Muscle of arm (tissue), 12 donors: ENCODE data around the gene LRRC47. TPM values are rescaled to one million over a fixed set of nuclear protein-coding genes. Genes with fewer than 3 reads are reported as not detected.

Source experiments
- DNase-seq: peaks from one replicate; pipeline ENCODE4 v3.0.0-alpha.2; 2013
- polyA plus RNA-seq, 12 donors: library from polyadenylated mRNA; unstranded; fragments of 120-200 nt; gene quantifications; one replicate each; pipeline ENCODE4 v1.2.1, GENCODE V29; 2013; ENCODE audit not compliant: insufficient read length in 12 of 12

The LRRC47 gene
- polyA plus RNA-seq, 12 donors: 19.7 to 56.4 (median 50.1) TPM; not detected in 1

DNA sequence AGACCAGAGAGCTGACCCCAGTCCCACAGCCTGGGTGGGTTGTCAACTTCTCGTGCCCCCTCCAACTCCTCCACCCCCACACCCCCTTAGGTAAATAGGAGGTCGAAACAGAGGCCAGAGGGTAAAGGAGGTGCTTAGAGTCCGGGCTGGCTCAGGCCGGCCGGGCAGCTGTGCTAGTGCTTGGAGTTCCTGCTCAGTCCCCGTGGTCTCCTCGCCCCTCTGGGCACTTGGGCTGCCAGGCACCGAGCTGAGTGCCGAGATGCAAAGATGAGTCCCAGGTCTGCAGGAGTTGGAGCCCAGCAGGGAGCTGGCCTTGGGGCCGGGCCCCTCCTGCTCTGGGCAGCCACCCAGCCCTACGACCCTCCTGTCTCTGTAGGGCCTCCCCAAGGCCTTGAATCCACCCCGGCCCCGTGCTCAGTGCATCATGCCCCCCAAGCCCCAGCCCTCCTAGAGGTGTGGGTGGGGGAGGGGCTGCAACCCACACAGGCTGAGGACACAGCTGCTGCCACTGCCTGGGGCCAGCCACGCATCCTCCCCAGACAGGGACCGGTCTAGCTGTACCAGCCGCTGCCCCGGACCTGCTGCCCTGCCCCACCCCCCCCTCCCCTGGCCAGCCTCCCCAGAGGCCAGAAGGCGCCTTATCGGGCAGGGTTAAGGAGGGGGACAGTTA is 21.9 kb downstream of the LRRC47 start:
- no peak for DNase-seq

GRCh38 chr1:3773572-3774275 is 22.6 kb downstream of the LRRC47 start:
- DNase-seq: no peak

DNA sequence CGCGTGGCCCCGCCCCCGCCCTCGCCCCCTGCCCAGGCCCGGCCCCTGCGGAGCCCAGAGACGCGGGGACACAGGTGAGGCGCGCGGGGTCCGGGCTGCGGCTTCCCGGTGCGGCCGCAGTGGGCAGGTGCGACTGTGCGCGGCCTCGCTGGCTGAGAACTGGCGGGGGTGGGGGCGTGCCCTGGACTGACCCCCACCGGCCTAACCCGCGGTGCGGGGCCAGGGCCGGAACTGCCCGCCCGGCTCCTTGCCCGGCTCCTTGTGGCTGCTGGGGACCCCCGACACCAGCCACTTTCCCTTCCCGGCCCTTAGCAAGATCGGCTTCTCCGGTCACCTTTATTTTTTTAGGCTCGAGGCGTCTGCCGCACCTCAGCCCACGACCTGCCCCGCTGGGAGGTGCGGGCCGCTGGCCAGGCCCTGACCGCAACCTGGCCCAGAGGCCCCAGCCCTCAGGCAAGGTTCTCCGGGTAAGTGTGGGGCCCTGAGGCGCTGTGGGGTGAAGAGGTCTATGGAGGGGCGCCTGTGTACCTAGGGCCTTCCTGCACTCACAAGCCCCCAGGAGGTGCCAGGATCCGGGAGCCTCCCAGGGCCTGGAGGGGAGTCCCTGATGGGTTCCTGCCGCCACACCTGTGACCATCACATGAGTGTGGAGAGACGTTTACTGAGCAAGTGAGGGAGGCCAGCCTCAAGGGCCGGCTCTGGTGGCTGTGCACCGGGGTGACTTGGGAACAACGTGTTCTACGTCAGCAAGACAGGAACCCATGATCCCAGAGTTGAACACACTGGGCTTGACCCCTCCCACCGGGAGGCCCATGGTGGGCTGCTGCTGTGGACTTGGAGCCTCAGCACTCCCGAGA is 23.4 kb downstream of the LRRC47 start, which contains the start of gene SMIM1:
Gene SMIM1, plus strand, starts transcription at position 35 of the 857 bp plus-strand sequence. CDS start 2,625 bp downstream, outside the sequence.
- no peak for DNase-seq

DNA sequence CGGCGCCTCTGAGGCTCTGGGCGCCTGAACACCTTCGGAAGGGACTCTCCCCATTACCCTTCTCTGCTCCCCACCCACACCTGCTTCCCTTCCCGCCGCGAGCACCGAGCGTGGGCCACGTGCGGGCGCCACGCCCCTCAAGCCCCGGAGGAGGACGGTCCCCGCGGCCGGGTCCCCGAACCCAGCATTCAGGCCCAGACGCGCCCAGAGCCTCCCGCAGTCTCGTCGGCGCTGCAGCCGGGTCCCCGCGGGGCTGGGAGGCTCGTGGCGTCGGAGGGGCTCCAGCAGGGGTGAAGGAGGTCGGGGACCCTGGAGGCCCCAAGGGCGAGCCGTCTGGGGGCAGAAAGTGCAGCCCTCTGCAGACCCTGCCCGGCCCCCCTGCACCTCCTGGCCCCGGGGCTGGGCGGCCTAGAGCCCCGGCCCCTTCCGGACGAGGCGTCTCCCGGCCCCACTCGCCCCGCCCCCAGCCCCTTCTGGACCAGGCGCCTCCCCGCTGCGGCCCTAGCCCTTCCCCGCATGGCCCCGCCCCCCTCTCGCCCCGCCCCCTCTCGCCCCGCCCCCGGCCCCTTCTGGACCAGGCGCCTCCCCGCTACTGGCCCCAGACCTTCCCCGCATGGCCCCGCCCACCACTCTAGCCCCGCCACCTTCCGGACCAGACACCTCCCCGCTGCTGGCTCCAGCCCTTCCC is 24.1 kb downstream of the LRRC47 start:
- DNase-seq: peak; percentile 66

DNA sequence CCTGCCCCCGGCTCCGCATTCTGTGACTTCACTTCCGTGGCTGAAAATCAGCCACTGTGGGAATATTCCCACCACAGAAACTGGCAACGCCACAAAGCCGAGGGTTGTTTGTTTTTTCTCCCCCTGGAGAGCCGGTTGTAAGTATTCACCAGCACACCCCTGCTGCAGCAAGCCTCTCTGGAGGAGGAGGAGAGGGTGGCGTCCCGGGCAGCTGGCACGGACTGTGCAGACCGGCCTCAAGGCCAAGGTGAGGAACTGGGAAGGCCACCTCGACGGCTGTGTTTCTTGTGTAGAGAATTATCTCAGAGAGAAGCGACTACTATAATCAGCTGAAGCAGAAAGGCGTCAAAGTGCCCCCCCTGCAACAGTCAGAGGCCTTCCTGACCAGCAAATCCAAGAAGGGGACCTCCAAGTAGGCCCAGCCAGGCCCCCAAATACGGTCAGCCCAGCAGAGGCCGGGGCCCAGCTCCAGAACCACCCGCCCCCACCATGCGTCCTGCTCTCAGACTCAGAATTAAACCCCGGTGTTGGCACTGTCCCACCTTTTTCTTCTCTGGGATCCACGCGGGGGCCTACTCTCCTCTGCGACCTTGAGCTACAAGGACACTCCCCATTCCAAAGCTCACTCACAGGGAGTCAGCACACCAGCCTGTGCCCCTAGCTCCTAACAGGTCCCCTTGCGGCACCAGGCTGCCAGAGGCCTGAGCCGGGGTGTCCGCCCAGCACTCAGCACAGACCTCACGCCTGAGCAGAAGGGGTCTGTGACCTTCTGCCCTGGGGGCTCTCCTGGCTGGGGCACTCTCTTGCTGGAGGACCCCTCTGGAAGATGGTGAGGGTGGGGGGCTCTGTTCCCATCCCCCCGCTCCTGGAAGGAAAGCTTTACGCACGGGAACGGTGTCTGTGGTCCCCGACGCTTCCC is 24.9 kb downstream of the LRRC47 start:
- DNase-seq: no peak

- no peak for DNase-seq
Measured at GRCh38 chr1:3770047-3770765, 26.1 kb downstream of the LRRC47 start.

GRCh38 chr1:3768811-3769390 is 27.4 kb downstream of the LRRC47 start:
- no peak for DNase-seq

GRCh38 chr1:3767328-3767925 is 28.9 kb downstream of the LRRC47 start:
- no peak for DNase-seq

GRCh38 chr1:3763351-3764125 is 32.8 kb downstream of the LRRC47 start:
- no peak for DNase-seq

DNA sequence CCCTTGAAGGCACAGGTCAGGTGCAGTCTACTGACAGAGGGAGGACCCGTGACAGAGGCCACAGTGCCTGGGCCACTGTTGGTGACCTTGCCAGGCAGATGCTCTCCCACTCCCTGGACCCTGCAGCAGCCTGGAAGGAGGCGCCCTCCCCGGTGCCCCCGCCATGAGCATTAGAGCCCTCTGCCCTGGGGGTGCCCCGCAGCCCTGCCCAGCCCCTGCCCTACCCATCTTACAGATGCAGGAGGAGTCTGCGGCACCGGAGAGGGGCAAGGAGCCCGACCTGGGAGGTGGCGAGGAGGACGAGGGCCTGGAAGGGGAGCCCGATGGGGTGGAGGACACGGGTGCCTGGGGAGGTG is 33.4 kb downstream of the LRRC47 start:
- no peak for DNase-seq

- no peak for DNase-seq
Measured at GRCh38 chr1:3762151-3762872, 34.0 kb downstream of the LRRC47 start.

DNA sequence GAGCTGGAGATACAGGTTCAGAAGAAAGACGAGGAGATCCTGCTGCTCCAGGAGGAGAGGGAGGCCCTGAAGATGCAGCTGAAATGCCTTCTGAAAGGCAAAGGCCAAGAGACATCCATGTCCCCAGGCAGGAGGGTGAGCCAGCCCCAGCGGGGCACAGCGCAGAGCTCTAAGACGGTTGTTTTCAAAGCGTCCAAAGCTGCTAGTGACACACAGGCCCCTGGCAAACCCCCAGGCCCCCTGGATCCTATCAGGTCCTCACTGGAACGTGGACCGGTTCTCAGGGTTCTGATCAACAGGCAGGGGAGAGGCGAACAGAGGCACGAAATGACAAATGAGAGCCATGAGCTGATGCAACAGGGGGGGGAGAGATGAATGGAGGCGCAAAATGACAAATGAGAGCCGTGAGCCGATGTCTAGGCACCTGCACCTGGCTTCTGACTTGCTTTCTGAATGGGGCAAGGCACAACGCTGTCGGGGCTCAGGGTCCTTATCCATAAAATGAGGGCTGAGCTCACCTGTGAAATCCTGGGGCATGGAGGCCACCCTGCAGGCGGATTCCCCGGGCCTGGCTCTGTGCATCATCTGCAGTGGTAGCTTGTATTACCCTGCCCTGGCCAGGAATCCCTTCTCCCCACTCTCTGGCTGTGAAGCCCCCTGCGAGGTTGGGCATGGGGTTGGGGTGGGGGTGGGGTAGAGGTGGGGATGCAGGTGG is 34.8 kb downstream of the LRRC47 start:
- no peak for DNase-seq

- no peak for DNase-seq
Measured at GRCh38 chr1:3759796-3760195, 36.5 kb downstream of the LRRC47 start.

DNA sequence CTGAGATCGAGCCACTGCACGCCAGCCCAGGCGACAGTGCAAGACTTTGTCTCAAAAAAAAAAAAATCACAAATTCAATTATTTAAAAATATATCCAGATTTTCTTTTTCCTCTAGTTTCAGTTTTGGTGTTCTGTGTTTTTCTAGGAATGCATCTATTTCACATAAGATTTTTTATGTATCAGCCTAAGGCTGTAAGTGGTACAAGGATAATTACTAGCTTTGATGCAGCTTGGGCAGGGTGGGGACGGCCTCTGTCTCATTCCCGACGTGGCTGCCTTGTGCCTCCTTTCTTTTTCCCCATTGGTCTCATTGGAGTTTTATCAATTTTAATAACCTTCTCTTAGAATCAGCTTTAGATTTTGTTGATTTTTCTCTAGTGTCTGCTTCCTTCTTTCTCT is 37.1 kb downstream of the LRRC47 start:
- DNase-seq: no peak

DNA sequence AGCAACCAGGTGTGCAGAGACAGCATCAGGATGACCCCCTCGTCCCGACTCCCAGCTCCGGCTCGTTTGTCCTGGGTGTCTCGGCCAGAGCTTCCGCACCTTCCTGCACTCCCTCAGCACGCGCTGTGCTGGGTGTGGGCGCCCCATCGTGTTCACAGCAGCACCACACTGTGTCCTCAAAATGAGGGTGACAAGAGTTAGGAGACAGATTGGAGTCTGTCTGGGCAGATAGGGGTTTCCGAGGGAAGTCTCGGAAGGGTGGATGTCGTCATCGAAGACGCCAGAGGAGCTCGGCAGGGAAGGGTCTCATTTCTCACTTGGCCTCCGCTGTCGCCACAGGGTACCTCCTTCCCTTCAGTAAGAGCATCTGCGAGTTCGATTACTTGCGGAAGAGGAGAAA is 39.9 kb downstream of the LRRC47 start:
- DNase-seq: no peak

DNA sequence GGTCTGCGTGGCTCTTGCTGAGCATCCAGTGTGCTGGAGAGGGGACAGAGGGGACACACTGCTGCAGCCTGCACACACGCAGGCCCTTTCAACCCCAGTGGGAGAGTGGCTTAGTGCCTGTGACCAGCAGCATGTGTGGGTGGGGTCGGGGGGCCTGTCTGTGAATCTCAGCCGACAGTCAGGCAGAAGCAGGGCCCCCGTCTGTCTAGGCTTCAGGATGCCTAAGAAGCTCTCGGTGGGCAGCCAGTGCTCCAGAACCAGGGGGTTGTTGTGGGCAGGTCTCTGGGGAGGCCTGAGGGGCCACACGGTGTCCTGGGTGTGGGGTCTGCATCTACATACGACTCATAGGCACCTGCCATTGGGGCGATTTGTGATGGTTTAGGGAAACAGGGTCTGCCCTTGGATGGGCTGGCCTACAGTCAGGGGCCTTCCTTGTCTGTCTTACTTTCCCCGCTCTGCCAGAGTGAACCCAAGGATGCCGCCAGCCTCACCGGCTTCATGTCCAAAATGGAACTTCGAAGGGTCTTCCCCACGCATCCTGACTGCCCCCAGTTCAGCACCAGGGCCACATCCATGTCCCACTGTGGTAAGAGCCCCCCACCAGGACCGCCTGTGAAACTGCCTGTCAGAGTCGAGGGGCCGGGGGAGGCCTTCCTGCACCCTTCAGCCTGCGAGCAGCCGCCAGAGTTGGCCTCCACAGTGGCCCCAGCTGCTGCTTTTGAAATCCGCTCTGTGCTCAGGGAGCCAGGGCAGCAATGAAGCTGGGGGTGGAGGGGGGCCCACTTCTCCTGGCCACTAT is 42.4 kb downstream of the LRRC47 start:
- DNase-seq: no peak
